Transverse colon (tissue), 4 donors: ENCODE measurements around the gene FNDC3B. TPM values are rescaled to one million over a fixed set of nuclear protein-coding genes. Genes with fewer than 3 reads are reported as not detected.

Experiments
- DNase-seq: peaks from one replicate; pipeline ENCODE4 v3.0.0-alpha.2; 2019
- H3K27ac ChIP-seq, 4 donors: fragments of 200-600 bp; sonication (generic); 2 replicates each; pipeline ENCODE4 v1.5.1; 2016 to 2018; ENCODE audit warnings: inconsistent platforms in 4 of 4
- H3K27me3 ChIP-seq: fragments of 200-600 bp; sonication (generic); 2 replicates; pipeline ENCODE4 v1.5.1; 2017; ENCODE audit warnings: inconsistent platforms
- H3K36me3 ChIP-seq, 4 donors: fragments of 200-600 bp; sonication (generic); 2 replicates each; pipeline ENCODE4 v1.5.1; 2017 to 2019; ENCODE audit warnings: inconsistent platforms in 4 of 4
- H3K4me1 ChIP-seq, 4 donors: fragments of 200-600 bp; sonication (generic); 2 replicates each; pipeline ENCODE4 v1.5.1; 2017 to 2020; ENCODE audit warnings: inconsistent platforms in 4 of 4
- H3K4me3 ChIP-seq, 4 donors: fragments of 200-600 bp; sonication (generic); 1 replicate in 1 of 4; 2 replicates in 3 of 4; pipeline versions ENCODE4 v1.5.1 to v1.6.1; 2017 to 2019; ENCODE audit warnings: inconsistent platforms in 4 of 4
- H3K9me3 ChIP-seq, 2 donors: fragments of 200-600 bp; sonication (generic); 2 replicates each; pipeline ENCODE4 v1.5.1; 2017 to 2019; ENCODE audit warnings: inconsistent platforms in 2 of 2
- EP300 ChIP-seq: sonication (generic); formaldehyde crosslinking; IDR thresholded peaks from one replicate; pipeline ENCODE4 v1.6.1; 2017; ENCODE audit warnings: antibody characterized with exemption, low read depth
- POLR2A ChIP-seq: fragments of 450-650 bp; IDR thresholded peaks from one replicate; pipeline ENCODE4 v1.6.1; 2016; ENCODE audit warnings: antibody characterized with exemption, mild to moderate bottlenecking, moderate library complexity
- POLR2AphosphoS5 ChIP-seq, 3 donors: sonication (generic); formaldehyde crosslinking; IDR thresholded peaks; one replicate each; pipeline ENCODE4 v1.6.1; 2016; ENCODE audit warnings: antibody characterized with exemption in 3 of 3
- WGBS, 2 donors: methylation state at CpG; one replicate each; pipeline ENCODE4 v1.1.5; 2018; ENCODE audit warnings: low coverage in 1 of 2; 5-methylcytosine and 5-hydroxymethylcytosine counted together
- in situ Hi-C, 4 donors: fragments of 200-750 bp; cut with MboI; loops; one replicate each; pipeline versions ENCODE4 v1.15.0 to v1.15.1; 2017; ENCODE audit warnings: low sequenced_read_pairs in 3 of 4, low pct_ligation_motif_present in 1 of 4, low pct_unique_long_range_greater_than_20kb in 1 of 4
- intact Hi-C: fragments of 100-400 bp; cut with DNase I; formaldehyde crosslinking; loops from one replicate; pipeline ENCODE4 v1.15.1; 2023; ENCODE audit warnings: low total_unique reads
- total RNA-seq, 4 donors: library from RNA; depleted of rRNA; stranded (reverse); fragments of >200 nt; gene quantifications; one replicate each; pipeline ENCODE4 v1.1.0, GENCODE V29; 2016
- TF ChIP-seq, protein P1 (sequence below), 5 experiments: fragments of 200-600 bp in 3 of 5; fragments of 450-650 bp in 2 of 5; sonication (generic) in 3 of 5; IDR thresholded peaks; 1 replicate in 2 of 5; 2 replicates in 3 of 5; pipeline ENCODE4 v1.5.1; 2016 to 2017; ENCODE audit warnings: antibody characterized with exemption in 5 of 5, inconsistent platforms in 3 of 5, mild to moderate bottlenecking in 2 of 5, moderate library complexity in 1 of 5

The FNDC3B gene
- total RNA-seq, 4 donors from 2014 or later = 28.5 to 85.7 (median 44.5) TPM

DNA sequence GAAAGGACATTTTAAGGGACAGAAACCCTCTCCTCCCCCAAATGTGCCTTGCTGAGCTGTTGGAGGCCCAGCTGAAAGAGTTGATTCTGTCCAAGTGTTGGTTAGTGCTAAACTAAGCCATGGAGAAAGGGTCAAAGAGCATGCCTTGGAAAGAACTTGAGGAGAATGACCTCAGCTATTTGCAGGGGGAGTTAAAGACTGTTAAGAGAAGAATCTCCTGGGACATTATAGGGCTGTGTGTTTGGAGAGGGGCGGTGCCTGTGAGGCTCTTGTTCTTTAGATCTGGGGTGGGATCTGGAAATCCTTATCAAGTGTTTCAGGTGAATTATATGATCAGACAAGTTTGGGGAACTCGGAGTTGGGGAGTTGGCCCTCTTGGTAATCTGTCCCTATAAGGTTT is 13.0 kb downstream of the FNDC3B start:
- no peaks in the 10 kb centered on the region for H3K9me3 ChIP-seq
- no peak overlapping the region for H3K27ac ChIP-seq
- in situ Hi-C loops (no loop called here), intact Hi-C loops (no loop called here)
- H3K27me3 ChIP-seq = no peaks in the 10 kb centered on the region
- peaks cover 0 to 6% (median 0%) of the 10 kb centered on the region in 4 donors for H3K36me3 ChIP-seq
- TF ChIP-seq, protein P1, sequence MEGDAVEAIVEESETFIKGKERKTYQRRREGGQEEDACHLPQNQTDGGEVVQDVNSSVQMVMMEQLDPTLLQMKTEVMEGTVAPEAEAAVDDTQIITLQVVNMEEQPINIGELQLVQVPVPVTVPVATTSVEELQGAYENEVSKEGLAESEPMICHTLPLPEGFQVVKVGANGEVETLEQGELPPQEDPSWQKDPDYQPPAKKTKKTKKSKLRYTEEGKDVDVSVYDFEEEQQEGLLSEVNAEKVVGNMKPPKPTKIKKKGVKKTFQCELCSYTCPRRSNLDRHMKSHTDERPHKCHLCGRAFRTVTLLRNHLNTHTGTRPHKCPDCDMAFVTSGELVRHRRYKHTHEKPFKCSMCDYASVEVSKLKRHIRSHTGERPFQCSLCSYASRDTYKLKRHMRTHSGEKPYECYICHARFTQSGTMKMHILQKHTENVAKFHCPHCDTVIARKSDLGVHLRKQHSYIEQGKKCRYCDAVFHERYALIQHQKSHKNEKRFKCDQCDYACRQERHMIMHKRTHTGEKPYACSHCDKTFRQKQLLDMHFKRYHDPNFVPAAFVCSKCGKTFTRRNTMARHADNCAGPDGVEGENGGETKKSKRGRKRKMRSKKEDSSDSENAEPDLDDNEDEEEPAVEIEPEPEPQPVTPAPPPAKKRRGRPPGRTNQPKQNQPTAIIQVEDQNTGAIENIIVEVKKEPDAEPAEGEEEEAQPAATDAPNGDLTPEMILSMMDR (IDR thresholded peaks at IDR 0.05) = no peak
- TF ChIP-seq POLR2A (no peak), EP300 (no peak), POLR2AphosphoS5 (IDR thresholded peaks at IDR 0.05) (no peak)
- 78 to 89% methylated on average over 2 of the region's 2 CpGs for WGBS, 2 donors
- H3K4me3 ChIP-seq = no peak overlapping the region
- H3K4me1 ChIP-seq = peaks cover 5 to 28% (median 18%) of the 10 kb centered on the region in 4 donors
- no peak for DNase-seq

GRCh38 chr3:172054115-172054764 is 14.9 kb downstream of the FNDC3B start:
- Histone ChIP-seq H3K27ac (peak overlapping the region in 2 of 4 donors; percentile 4 to 19), H3K4me1 (peaks cover 10 to 36% (median 21%) of the 10 kb centered on the region in 4 donors), H3K36me3 (peaks cover 0 to 6% (median 0%) of the 10 kb centered on the region in 4 donors), H3K27me3 (no peaks in the 10 kb centered on the region), H3K4me3 (no peak overlapping the region), H3K9me3 (no peaks in the 10 kb centered on the region)
- intact Hi-C loops = no loop called here
- no peak for TF ChIP-seq POLR2A
- TF ChIP-seq, protein P1 (IDR thresholded peaks at IDR 0.05) = no peak
- 80 to 87% methylated on average over 1 to 6 of the region's 6 CpGs for WGBS, 2 donors
- no peak for DNase-seq
- in situ Hi-C loops = no loop called here

DNA sequence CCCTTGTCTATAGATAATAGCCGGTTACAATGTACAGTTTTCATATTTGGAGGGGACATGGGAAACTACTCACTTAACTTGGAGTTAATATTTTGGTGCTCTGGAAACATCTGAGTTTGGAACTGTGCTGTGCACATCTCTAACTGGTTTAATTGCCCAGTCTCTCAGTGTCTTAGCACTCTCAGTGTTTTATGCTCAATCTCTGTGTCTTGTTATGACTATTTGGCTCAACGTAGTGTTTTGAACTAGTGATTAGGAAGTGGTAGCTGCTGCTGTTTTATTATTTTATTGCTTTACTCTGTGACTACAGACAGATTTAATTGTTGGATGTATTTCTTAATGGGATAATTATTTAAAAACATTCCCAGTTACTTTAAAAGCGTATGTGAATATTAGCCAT is 17.0 kb downstream of the FNDC3B start:
- intact Hi-C loops (no loop called here), in situ Hi-C loops (no loop called here)
- peak overlapping the region; percentile 7 to 51 (median 14) for H3K27ac ChIP-seq
- TF ChIP-seq EP300 (no peak), POLR2A (no peak), POLR2AphosphoS5 (IDR thresholded peaks at IDR 0.05) (no peak)
- TF ChIP-seq, protein P1 (IDR thresholded peaks at IDR 0.05) = no peak
- H3K4me1 ChIP-seq = peaks cover 19 to 57% (median 26%) of the 10 kb centered on the region in 4 donors
- DNase-seq = no peak
- no peaks in the 10 kb centered on the region for H3K9me3 ChIP-seq
- WGBS, 2 donors = 33 to 50% methylated on average over 3 of the region's 3 CpGs
- no peak overlapping the region for H3K4me3 ChIP-seq
- no peaks in the 10 kb centered on the region for H3K27me3 ChIP-seq
- no peaks in the 10 kb centered on the region for H3K36me3 ChIP-seq

GRCh38 chr3:172057059-172057458 is 17.7 kb downstream of the FNDC3B start:
- Histone ChIP-seq H3K9me3 (no peaks in the 10 kb centered on the region), H3K27me3 (no peaks in the 10 kb centered on the region), H3K36me3 (no peaks in the 10 kb centered on the region), H3K4me1 (peaks cover 25 to 64% (median 31%) of the 10 kb centered on the region in 4 donors), H3K4me3 (no peak overlapping the region), H3K27ac (peak overlapping the region in 2 of 4 donors; percentile 4 to 19)
- 76 to 84% methylated on average over 2 to 3 of the region's 3 CpGs for WGBS, 2 donors
- intact Hi-C loops (no loop called here), in situ Hi-C loops (no loop called here)
- no peak for DNase-seq
- TF ChIP-seq POLR2A (no peak), POLR2AphosphoS5 (IDR thresholded peaks at IDR 0.05) (no peak), EP300 (no peak)
- TF ChIP-seq, protein P1 (IDR thresholded peaks at IDR 0.05) = no peak
